Measurements from ENCODE around the gene SOX10.

GRCh38 chr22:37943136-37943824, 41.1 kb downstream of the SOX10 start:
- TF ChIP-seq POLR2A (IDR thresholded peaks at IDR 0.05) (no peak), CTCF (IDR thresholded peaks at IDR 0.05 in 4 of 5, conservative IDR thresholded peaks at IDR 0.05 in 1 of 5) (no peak)
